Measurements from ENCODE around the gene HDLBP.
A peak's percentile ranks its signal among the peaks of the same experiment; 100 is the strongest.

The HDLBP gene

GRCh38 chr2:241229563-241230401 lies 85.7 kb downstream of the HDLBP start:
- DNase-seq (ENCODE audit: low spot score): no peak

GRCh38 chr2:241228860-241229516 lies 86.5 kb downstream of the HDLBP start:
- DNase-seq (ENCODE audit: low spot score): no peak

- DNase-seq (ENCODE audit: low spot score): no peak
These were observed 87.2 kb downstream of the HDLBP start for GRCh38 chr2:241228081-241228859.

GRCh38 chr2:241227594-241227993 lies 87.9 kb downstream of the HDLBP start:
- DNase-seq (ENCODE audit: low spot score): no peak

DNA sequence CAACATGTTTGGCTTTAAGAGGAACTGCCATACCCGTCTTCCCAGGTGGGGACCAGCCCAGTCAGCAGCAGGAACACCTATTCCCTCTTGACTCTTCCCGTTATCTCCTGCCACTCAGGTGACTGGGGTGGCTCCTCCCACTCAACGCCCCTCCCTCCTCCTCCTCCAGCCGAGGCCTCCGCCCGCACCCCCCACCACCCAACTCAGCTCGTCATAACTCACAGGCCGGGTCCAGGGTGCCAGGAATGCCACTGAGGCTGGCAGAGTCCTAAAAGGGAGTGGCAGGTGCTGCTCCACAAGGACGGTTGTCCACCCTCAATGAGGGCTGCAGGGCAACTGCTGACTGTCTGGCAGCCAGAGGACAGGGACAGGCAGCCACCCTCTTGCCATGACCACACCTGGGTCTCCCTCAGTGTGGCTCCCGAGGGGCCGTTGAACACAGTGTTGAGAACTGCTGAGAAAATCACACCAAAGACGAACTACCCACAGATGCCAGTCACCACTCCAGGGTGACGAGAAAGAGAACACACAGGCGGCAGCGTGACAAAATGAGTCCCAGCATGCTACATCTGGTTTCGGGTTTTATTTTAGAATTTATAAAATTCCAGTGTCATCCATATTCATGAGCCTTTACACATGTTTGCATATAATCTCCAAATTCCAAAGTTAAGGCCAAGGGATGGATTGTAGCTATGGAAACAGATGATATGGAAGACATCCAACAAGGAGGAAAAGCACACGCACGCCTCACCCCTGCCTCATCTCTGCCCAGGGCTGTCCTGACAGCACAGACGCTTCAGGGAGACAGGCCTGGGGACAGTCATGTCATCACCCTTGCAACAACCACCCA lies 88.5 kb downstream of the HDLBP start:
- DNase-seq (ENCODE audit: low spot score): peak; percentile 53

GRCh38 chr2:241225983-241226382 lies 89.5 kb downstream of the HDLBP start:
- DNase-seq (ENCODE audit: low spot score): no peak

DNA sequence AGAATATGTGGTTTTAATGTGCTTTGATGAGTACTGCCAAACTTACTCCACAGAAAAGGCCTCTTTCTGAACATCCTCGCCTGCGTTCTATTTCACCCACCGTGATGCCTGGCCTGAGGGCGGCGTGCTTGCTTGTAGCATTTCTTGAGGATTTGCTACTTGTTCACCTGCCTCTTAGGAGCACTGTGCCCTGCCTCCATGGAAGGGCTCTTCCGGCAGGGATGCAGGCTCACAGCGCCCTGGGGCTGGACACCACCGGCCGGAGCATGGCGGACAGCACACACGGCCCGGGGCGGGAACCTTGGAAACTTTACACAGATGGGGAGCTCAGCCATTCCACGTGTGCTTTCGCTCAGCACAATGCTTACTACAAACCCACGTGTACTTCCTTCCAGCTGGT lies 89.9 kb downstream of the HDLBP start:
- DNase-seq (ENCODE audit: low spot score): no peak

GRCh38 chr2:241224851-241225438 lies 90.5 kb downstream of the HDLBP start:
- DNase-seq (ENCODE audit: low spot score): no peak

DNA sequence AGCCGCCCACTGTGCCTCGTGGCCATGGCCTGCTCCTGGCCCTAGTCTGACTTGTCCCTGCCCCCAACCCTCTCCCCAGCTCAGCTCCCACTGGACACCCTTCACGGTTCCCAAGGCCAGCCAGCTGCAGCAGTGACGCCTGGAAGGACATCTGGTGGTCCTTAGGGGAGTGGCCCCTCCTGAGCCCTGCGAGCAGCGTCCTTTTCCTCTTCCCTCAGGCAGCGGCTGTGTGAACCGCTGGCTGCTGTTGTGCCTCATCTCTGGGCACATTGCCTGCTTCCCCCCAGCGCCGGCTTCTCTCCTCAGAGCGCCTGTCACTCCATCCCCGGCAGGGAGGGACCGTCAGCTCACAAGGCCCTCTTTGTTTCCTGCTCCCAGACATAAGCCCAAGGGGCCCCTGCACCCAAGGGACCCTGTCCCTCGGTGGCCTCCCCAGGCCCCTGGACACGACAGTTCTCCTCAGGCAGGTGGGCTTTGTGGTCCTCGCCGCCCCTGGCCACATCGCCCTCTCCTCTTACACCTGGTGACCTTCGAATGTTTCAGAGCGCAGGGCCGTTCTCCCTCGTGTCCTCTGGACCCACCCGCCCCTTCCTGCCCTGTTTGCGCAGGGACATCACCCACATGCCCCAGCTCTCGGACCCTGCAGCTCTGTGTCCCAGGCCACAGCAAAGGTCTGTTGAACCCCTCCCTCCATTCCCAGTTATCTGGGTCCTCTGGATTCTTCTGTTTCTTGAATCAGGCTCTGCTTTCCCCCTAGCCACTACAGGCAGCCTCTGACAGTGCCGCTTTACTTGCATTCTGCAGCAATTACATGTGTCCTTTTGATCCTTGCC lies 91.2 kb downstream of the HDLBP start:
- no peak for DNase-seq (ENCODE audit: low spot score)

- DNase-seq (ENCODE audit: low spot score): no peak
These were observed 92.1 kb downstream of the HDLBP start for GRCh38 chr2:241223211-241224017.

DNA sequence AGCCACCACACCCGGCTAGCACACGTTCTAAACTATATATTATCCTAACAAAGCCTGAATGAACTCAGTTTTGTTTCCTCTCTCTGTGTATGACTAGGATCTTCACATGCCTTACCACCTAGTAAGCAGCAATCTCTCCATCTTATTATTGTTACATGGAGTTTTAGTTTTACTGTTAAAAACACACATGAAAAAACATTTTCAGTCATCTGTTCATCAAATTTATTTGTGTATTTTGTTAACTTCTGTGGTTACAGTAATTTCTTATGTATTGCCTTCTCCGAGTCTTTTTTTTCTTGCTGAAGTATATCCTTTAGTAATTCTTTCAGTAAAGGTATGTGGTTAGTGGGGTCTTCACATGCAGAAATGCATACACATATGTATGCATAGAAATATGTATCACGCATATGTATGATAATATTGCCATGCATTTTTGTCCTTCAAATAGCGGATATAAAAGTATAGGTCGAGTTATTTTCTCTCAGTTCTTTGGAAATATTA lies 95.6 kb downstream of the HDLBP start:
- no peak for DNase-seq (ENCODE audit: low spot score)

- no peak for DNase-seq (ENCODE audit: low spot score)
These were observed 96.5 kb downstream of the HDLBP start for GRCh38 chr2:241219030-241219382.

- DNase-seq (ENCODE audit: low spot score): peak; percentile 85
These were observed 97.1 kb downstream of the HDLBP start for GRCh38 chr2:241218131-241219029.

- DNase-seq (ENCODE audit: low spot score): peak; percentile 95
These were observed 98.0 kb downstream of the HDLBP start for GRCh38 chr2:241217320-241218031.

- peak; percentile 61 for DNase-seq (ENCODE audit: low spot score)
These were observed 99.2 kb downstream of the HDLBP start for GRCh38 chr2:241216211-241216761.

DNA sequence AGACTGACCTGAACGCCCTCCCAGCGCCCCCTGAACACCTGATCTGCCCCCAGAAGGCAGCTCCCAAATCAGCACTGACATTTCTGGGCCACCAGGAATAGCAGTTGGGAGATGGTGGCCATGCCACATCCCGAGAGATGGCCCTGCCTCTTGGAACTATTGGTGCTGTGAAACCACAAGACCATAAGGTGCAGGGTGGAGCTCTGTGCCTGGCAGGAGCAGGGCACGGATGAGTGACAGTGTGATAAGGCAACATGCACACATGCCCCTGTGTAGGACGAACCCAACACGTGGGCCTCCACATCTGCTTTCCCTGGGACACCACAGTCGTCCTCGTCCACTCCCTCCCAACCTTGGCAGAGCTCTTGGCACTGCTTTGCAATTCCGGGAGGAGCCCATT lies 100.1 kb downstream of the HDLBP start:
- no peak for DNase-seq (ENCODE audit: low spot score)

GRCh38 chr2:241214766-241215165 lies 100.7 kb downstream of the HDLBP start:
- DNase-seq (ENCODE audit: low spot score): no peak

Data from iPS-NIHi11 (cell line).